MG63 (cell line): ENCODE data around the gene CCL2. TPM values are rescaled to one million over a fixed set of nuclear protein-coding genes. Genes with fewer than 3 reads are reported as not detected.

Experiments
- DNase-seq: peaks from one replicate; pipeline ENCODE4 v3.0.0-alpha.2; 2020
- H3K27me3 ChIP-seq: fragments of 250-450 bp; sonication (Bioruptor Pico); 2 replicates; pipeline ENCODE4 v1.5.1; 2020; ENCODE audit warnings: mild to moderate bottlenecking, moderate library complexity
- H3K36me3 ChIP-seq: fragments of 250-450 bp; sonication (Bioruptor Pico); 2 replicates; pipeline ENCODE4 v1.5.1; 2020; ENCODE audit warnings: mild to moderate bottlenecking, moderate library complexity
- H3K4me3 ChIP-seq: fragments of 250-450 bp; sonication (Bioruptor Pico); 2 replicates; pipeline ENCODE4 v1.5.1; 2020; ENCODE audit warnings: mild to moderate bottlenecking, moderate library complexity
- H3K9me3 ChIP-seq: fragments of 250-450 bp; sonication (Bioruptor Pico); 2 replicates; pipeline ENCODE4 v1.5.1; 2020; ENCODE audit warnings: mild to moderate bottlenecking, moderate library complexity
- total RNA-seq: library from RNA; depleted of rRNA; stranded (reverse); fragments of >200 nt; shearing (Covaris generic); gene quantifications from 2 replicates; pipeline ENCODE4 v1.2.3, GENCODE V29; 2014; ENCODE audit warnings: low replicate concordance

The CCL2 gene
- total RNA-seq, 1 experiment from 2014 or later: 12.3 TPM

DNA sequence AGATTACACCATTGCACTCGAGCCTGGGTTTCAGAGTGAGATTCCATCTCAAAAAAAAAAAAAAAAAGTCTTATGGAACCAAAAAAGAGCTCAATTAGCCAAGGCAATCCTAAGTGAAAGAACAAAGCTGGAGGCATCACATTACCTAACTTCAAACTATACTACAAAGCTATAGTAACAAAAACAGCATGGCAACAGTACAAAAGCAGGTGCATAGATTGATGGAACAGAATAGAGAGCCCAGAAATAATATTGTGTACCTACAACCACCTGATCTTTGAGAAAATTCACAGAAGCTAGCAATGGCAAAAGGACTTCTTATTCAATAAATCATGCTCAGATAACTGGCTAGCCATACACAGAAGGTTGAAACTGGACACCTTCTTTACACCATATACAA, 24.7 kb upstream of the CCL2 start:
- Histone ChIP-seq H3K9me3 (peaks cover 17% of the 10 kb centered on the region), H3K4me3 (no peak overlapping the region), H3K27me3 (no peaks in the 10 kb centered on the region), H3K36me3 (no peaks in the 10 kb centered on the region)
- no peak for DNase-seq

DNA sequence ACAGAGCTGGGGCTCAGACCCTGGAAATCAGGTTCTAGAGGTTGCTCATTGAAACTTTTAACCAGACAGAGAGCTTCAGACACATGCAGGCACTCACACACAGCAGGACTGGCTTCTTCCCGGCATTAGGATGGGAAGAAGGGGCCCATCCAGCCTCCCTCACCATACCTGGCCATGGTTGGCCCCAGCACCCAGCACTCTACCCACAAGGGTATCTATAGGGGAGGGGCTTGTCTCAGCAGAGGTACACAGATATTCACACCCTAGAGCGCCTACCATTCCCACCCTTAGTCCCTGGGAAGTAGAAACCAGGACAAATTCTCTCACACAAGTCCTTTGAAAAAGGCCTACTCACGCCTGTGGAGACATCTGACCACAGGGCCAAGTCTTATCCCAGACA, 20.5 kb upstream of the CCL2 start:
- no peak for DNase-seq
- Histone ChIP-seq H3K27me3 (no peaks in the 10 kb centered on the region), H3K9me3 (peaks cover 10% of the 10 kb centered on the region), H3K36me3 (no peaks in the 10 kb centered on the region), H3K4me3 (no peak overlapping the region)

GRCh38 chr17:34235389-34236028, 19.6 kb upstream of the CCL2 start:
- H3K9me3 ChIP-seq: peaks cover under 1% of the 10 kb centered on the region; the same call in 1 of the 2 replicates
- H3K4me3 ChIP-seq: no peak overlapping the region
- H3K27me3 ChIP-seq: no peaks in the 10 kb centered on the region
- DNase-seq: peak; percentile 80
- H3K36me3 ChIP-seq: no peaks in the 10 kb centered on the region

GRCh38 chr17:34236281-34236892, 18.7 kb upstream of the CCL2 start:
- H3K36me3 ChIP-seq: no peaks in the 10 kb centered on the region
- H3K9me3 ChIP-seq: no peaks in the 10 kb centered on the region
- no peak overlapping the region for H3K4me3 ChIP-seq
- H3K27me3 ChIP-seq: no peaks in the 10 kb centered on the region
- no peak for DNase-seq

DNA sequence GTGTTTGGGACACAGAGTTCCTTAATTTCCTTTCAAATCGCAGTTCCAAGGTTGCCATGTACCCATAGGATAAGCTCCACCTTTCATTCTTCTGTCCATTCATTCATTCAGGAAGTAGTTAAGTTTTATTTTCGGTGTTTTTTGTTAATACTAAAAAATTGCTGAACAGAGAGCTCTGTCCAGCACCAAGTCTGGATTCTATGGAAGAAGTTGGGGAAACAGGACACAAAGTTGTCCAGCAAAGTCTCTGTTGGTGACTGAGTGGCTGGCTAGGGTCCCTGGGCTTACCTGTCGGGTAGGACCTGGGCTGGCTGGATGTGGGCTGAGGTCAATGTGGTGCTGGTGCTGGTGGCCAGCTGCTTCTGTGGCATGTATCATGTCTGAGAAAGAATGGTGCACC, 17.6 kb upstream of the CCL2 start:
- no peaks in the 10 kb centered on the region for H3K36me3 ChIP-seq
- H3K27me3 ChIP-seq: no peaks in the 10 kb centered on the region
- no peaks in the 10 kb centered on the region for H3K9me3 ChIP-seq
- no peak for DNase-seq
- H3K4me3 ChIP-seq: no peak overlapping the region

DNA sequence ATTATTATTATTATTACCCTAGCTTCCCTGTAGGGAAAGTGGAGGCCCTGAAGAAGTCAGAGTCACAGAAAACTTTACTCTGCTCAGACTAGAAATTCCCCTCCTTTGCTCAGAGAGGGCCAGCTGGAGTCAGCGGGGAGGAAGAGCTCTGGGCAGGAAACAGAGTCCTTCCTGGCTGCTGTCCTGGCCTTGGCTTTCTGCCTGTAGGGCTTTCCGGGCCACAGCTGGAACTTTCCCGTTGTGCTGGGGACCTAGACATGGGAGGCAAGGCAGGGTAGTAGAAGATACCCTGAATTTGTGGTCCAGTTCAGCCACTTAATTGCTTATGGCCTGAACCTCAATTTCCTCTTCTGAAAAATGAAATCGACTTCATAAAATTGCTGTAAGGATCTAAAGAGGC, 14.0 kb upstream of the CCL2 start:
- Histone ChIP-seq H3K36me3 (no peaks in the 10 kb centered on the region), H3K27me3 (no peaks in the 10 kb centered on the region), H3K9me3 (no peaks in the 10 kb centered on the region), H3K4me3 (no peak overlapping the region)
- DNase-seq: peak; percentile 74

GRCh38 chr17:34242587-34243363, 12.3 kb upstream of the CCL2 start:
- no peak for DNase-seq

DNA sequence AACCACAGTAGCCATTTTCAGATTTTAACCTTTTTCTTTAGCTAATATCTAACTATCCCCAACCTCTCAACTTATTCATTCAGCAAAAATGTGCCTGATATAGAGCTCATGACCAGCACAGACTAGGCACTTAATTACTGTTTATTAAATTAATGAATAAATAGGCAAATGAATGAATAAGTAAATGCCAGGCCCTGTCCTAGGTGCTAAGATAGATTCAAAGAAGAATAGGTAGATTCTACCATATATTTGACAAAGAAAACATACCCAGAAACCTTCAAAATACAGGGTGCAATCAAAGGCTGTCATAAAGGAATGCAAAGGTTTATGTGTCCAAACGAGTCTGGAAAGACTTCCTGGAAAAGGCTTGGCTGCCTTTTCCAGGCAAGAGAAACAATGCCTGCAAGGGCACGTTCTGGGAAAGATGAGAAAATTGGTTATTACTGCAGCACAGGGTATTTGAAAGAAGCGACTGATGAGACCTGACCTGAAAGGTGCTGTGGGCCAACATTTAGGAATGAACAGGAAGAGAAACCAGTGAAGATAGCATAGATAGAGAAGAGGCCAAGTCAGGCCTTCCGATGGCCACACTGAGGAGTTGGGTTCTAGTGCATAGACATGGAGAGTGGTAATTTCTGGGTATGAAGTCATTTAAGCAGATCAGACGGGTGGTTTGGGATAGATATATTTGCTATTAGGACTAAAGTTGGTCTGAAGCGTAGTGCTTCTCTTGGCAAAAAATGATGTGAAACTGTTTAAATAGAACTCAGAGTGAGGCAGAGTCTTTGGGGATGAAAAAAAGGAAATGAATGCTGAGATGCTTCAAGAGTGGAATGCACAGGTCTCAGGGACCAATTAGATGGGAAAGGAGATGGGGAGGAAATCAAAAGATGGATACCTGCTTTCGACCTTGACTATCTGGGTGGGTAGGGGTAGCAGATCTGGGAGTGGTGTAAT, 11.4 kb upstream of the CCL2 start:
- H3K36me3 ChIP-seq: no peaks in the 10 kb centered on the region
- no peak overlapping the region for H3K4me3 ChIP-seq
- H3K27me3 ChIP-seq: no peaks in the 10 kb centered on the region
- no peaks in the 10 kb centered on the region for H3K9me3 ChIP-seq
- no peak for DNase-seq

More at GRCh38 chr17:34242587-34243363, 12.3 kb upstream of the CCL2 start:
- no peaks in the 10 kb centered on the region for H3K27me3 ChIP-seq
- H3K4me3 ChIP-seq: no peak overlapping the region
- no peaks in the 10 kb centered on the region for H3K9me3 ChIP-seq
- no peaks in the 10 kb centered on the region for H3K36me3 ChIP-seq

- H3K36me3 ChIP-seq: no peaks in the 10 kb centered on the region
- no peak overlapping the region for H3K4me3 ChIP-seq
- no peaks in the 10 kb centered on the region for H3K27me3 ChIP-seq
- no peaks in the 10 kb centered on the region for H3K9me3 ChIP-seq
- no peak for DNase-seq
These were observed 9.7 kb upstream of the CCL2 start for GRCh38 chr17:34245351-34245905.

DNA sequence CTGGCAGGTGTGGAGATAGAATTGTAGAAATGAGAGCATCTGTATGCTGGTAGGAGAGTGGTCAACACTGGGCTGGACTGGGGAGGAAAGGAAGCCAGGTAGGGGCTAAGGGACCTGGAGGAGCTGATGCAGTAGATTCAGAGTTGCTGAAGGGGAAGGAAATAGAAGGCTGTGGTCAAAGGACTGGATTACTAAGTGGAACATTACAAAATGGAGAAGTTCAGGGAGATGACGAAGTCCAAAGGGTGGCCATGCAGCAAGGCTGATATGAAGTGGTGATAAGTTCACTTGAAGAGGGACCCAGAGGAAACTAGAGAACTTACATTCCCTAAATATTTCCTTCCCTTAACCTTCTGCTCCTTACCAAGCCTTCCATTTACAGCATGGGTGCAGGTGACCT, 8.6 kb upstream of the CCL2 start:
- Histone ChIP-seq H3K27me3 (no peaks in the 10 kb centered on the region), H3K9me3 (no peaks in the 10 kb centered on the region), H3K4me3 (no peak overlapping the region), H3K36me3 (no peaks in the 10 kb centered on the region)
- DNase-seq: no peak

GRCh38 chr17:34246881-34247280, 8.2 kb upstream of the CCL2 start:
- Histone ChIP-seq H3K27me3 (no peaks in the 10 kb centered on the region), H3K9me3 (no peaks in the 10 kb centered on the region), H3K4me3 (no peak overlapping the region), H3K36me3 (no peaks in the 10 kb centered on the region)
- no peak for DNase-seq

DNA sequence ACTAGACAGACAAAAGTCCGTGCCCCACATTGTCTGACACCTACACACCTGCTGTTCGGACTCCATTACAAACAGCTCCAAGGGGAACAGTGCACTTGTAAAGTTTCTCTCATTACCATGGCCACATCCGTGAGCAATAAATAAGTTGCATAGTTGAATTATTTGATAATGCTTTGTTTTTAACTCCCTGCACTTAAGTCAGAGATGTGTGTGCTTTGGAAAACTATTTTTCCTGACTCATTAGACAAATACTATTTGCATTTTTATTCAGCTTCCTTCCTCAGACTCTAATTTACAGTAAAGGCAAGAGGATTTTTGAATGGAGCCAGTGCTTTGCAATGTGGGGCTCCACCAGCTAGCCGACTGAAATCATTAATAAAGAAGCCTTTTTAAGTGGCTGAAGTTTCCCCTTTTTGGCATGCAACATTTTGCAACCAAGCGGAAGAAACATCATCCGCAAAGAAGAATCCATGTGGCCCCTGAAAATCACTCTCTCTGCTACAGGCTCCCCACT, 6.5 kb upstream of the CCL2 start:
- no peaks in the 10 kb centered on the region for H3K27me3 ChIP-seq
- H3K36me3 ChIP-seq: no peaks in the 10 kb centered on the region
- no peak overlapping the region for H3K4me3 ChIP-seq
- no peaks in the 10 kb centered on the region for H3K9me3 ChIP-seq
- no peak for DNase-seq

- Histone ChIP-seq H3K27me3 (no peaks in the 10 kb centered on the region), H3K9me3 (no peaks in the 10 kb centered on the region), H3K4me3 (no peak overlapping the region), H3K36me3 (no peaks in the 10 kb centered on the region)
- DNase-seq: no peak
These were observed 6.0 kb upstream of the CCL2 start for GRCh38 chr17:34249061-34249460.

- H3K36me3 ChIP-seq: no peaks in the 10 kb centered on the region
- H3K27me3 ChIP-seq: no peaks in the 10 kb centered on the region
These were observed 5.6 kb upstream of the CCL2 start for GRCh38 chr17:34249478-34249877.

GRCh38 chr17:34251186-34251585, 3.9 kb upstream of the CCL2 start:
- Histone ChIP-seq H3K9me3 (no peaks in the 10 kb centered on the region), H3K27me3 (no peaks in the 10 kb centered on the region), H3K36me3 (no peaks in the 10 kb centered on the region), H3K4me3 (no peak overlapping the region)
- no peak for DNase-seq

More at GRCh38 chr17:34249478-34249877, 5.6 kb upstream of the CCL2 start:
- Histone ChIP-seq H3K4me3 (no peak overlapping the region), H3K9me3 (no peaks in the 10 kb centered on the region)
- DNase-seq: peak; percentile 22

GRCh38 chr17:34252095-34252443, 3.0 kb upstream of the CCL2 start:
- Histone ChIP-seq H3K36me3 (no peaks in the 10 kb centered on the region), H3K27me3 (no peaks in the 10 kb centered on the region), H3K4me3 (no peak overlapping the region), H3K9me3 (no peaks in the 10 kb centered on the region)
- peak; percentile 68 for DNase-seq
